ENCODE measurements around the gene SDF2L1. TPM values are rescaled to one million over a fixed set of nuclear protein-coding genes. Genes with fewer than 3 reads are reported as not detected.
A peak's percentile ranks its signal among the peaks of the same experiment; 100 is the strongest.

SDF2L1 gene
- total and polyA plus RNA-seq, 9 of the 15 experiments (the other 6 are each of a cell fraction or from before 2014, with no cell fraction given), result 15.1 to 989 (median 124) TPM

DNA sequence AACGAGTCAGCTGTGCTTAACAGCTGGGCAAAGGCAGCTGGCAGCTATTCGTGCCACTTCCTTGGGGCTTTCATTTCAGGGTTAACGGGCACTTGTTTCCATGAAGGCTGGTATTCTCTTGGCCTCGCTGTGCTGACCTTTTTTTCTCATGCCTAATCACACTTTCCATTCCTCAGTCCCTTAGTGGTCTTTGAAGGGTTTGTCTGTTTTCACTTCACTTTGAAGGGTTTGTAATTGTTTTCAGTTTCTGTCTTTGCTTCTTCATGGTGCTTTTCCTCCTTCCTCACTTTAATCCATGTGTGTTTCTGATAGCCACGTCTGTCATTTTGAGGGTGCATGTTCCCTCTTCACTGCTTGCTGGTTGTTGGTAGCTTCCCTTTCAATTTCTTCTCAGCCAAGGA lies 48.3 kb downstream of the SDF2L1 start:
- Histone ChIP-seq H3K4me1 (replicated peaks in 1 of 2; ENCODE audit: control insufficient read depth in 2 of 2, insufficient read depth in 2 of 2, low read length in 2 of 2) (peaks cover 5 to 58% of the 10 kb centered on the region in 2 experiments; a peak in 3 of 5 replicates), H3K4me3 (no peak overlapping the region), H4K20me1 (replicated peaks; ENCODE audit: control insufficient read depth, insufficient read depth, low read length) (peaks cover 7% of the 10 kb centered on the region; the same call in 1 of the 2 replicates), H2AFZ (ENCODE audit: low read depth, low read length) (no peak overlapping the region), H3K27ac (ENCODE audit: extremely low read depth, low read depth, low read length) (no peak overlapping the region), H3K79me2 (ENCODE audit: control insufficient read depth, insufficient read depth, low read length) (no peaks in the 10 kb centered on the region), H3K9me3 (replicated peaks; ENCODE audit: control insufficient read depth, insufficient read depth, low read depth, low read length) (no peaks in the 10 kb centered on the region), H3K4me2 (ENCODE audit: insufficient read depth, low read length) (no peak overlapping the region), H3K27me3 (ENCODE audit: control insufficient read depth in 2 of 2, insufficient read depth in 2 of 2, low read length in 2 of 2) (no peaks in the 10 kb centered on the region), H3K36me3 (ENCODE audit: control insufficient read depth, insufficient read depth, low read length) (peaks cover 88% of the 10 kb centered on the region), H3K9ac (ENCODE audit: insufficient read depth in 1 of 2, low read depth in 2 of 2, low read length in 2 of 2) (no peak overlapping the region), H3K9me1 (ENCODE audit: control insufficient read depth, insufficient read depth, low read length) (peaks cover 7% of the 10 kb centered on the region)
- peak; percentile 70 for FAIRE-seq
- BruUV-seq (replicated peaks), result TSS peak; percentile 11
- in situ Hi-C loops (cut with MboI), result no loop called here
- 83% methylated on average over 5 of the region's 5 CpGs for WGBS (ENCODE audit: insufficient coverage, low coverage, missing lambda C conversion rate)
- no peak for ATAC-seq
- CTCF ChIA-PET (ENCODE audit: low intra/inter-chr PET ratio), result no interaction called here
- intact Hi-C loops (cut with micrococcal nuclease), result no loop called here
- POLR2A ChIA-PET, result interaction anchor here (0.6 to 8.6 kb wide), 14 partner anchors 8 to 144 kb away, joined by 3 to 111 read pairs (median 4); partner anchors contain the start of genes PPIL2 and SDF2L1
- DNase-seq (ENCODE audit: extremely low read depth in 1 of 4, low spot score in 3 of 4), result no peak
- TF ChIP-seq EP400 (IDR thresholded peaks at IDR 0.05) (no peak), RNF2 (IDR thresholded peaks at IDR 0.05) (no peak), TCF3 (CRISPR knock-in tag; IDR thresholded peaks at IDR 0.05) (no peak), STAG1 (CRISPR knock-in tag; IDR thresholded peaks at IDR 0.05; ENCODE audit: borderline replicate concordance) (no peak), FOXA3 (CRISPR knock-in tag; conservative IDR thresholded peaks at IDR 0.05 in 1 of 2, IDR thresholded peaks at IDR 0.05 in 1 of 2) (0 out of 4 replicates have a peak, but pooled peaks of 1 of the 2 experiments have one; percentile 52), RCOR1 (IDR thresholded peaks at IDR 0.05; ENCODE audit: borderline replicate concordance in 1 of 2, low read depth in 2 of 2, low read length in 2 of 2) (no peak), RFX5 (IDR thresholded peaks at IDR 0.05; ENCODE audit: low read depth, low read length) (no peak), PHB (CRISPR knock-in tag; IDR thresholded peaks at IDR 0.05) (no peak), SRSF7 (optimal IDR thresholded peaks at IDR 0.05; ENCODE audit: low read depth, low read length) (no peak), TEAD4 (IDR thresholded peaks at IDR 0.05; ENCODE audit: low read length) (no peak), TEAD4 (CRISPR knock-in tag; IDR thresholded peaks at IDR 0.05; ENCODE audit: borderline replicate concordance) (no peak), DACH1 (IDR thresholded peaks at IDR 0.05; ENCODE audit: partially characterized antibody) (peak; percentile 43), ARID2 (IDR thresholded peaks at IDR 0.05) (0 out of 2 replicates have a peak, but pooled peaks have one; percentile 9), CC2D1A (IDR thresholded peaks at IDR 0.05) (no peak), ZNF696 (CRISPR knock-in tag; conservative IDR thresholded peaks at IDR 0.05) (no peak), HDAC1 (IDR thresholded peaks at IDR 0.05) (peak in 1 of 2 experiments; percentile 50; a peak in 1 of 4 replicates)
- TF ChIP-seq, protein P1, sequence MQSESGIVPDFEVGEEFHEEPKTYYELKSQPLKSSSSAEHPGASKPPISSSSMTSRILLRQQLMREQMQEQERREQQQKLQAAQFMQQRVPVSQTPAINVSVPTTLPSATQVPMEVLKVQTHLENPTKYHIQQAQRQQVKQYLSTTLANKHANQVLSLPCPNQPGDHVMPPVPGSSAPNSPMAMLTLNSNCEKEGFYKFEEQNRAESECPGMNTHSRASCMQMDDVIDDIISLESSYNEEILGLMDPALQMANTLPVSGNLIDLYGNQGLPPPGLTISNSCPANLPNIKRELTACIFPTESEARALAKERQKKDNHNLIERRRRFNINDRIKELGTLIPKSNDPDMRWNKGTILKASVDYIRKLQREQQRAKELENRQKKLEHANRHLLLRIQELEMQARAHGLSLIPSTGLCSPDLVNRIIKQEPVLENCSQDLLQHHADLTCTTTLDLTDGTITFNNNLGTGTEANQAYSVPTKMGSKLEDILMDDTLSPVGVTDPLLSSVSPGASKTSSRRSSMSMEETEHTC (IDR thresholded peaks at IDR 0.05), result no peak
- TF ChIP-seq, protein P2, sequence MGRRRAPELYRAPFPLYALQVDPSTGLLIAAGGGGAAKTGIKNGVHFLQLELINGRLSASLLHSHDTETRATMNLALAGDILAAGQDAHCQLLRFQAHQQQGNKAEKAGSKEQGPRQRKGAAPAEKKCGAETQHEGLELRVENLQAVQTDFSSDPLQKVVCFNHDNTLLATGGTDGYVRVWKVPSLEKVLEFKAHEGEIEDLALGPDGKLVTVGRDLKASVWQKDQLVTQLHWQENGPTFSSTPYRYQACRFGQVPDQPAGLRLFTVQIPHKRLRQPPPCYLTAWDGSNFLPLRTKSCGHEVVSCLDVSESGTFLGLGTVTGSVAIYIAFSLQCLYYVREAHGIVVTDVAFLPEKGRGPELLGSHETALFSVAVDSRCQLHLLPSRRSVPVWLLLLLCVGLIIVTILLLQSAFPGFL (CRISPR knock-in tag; IDR thresholded peaks at IDR 0.05), result 0 out of 2 replicates have a peak, but pooled peaks have one; percentile 40
- TF ChIP-seq, protein P3, sequence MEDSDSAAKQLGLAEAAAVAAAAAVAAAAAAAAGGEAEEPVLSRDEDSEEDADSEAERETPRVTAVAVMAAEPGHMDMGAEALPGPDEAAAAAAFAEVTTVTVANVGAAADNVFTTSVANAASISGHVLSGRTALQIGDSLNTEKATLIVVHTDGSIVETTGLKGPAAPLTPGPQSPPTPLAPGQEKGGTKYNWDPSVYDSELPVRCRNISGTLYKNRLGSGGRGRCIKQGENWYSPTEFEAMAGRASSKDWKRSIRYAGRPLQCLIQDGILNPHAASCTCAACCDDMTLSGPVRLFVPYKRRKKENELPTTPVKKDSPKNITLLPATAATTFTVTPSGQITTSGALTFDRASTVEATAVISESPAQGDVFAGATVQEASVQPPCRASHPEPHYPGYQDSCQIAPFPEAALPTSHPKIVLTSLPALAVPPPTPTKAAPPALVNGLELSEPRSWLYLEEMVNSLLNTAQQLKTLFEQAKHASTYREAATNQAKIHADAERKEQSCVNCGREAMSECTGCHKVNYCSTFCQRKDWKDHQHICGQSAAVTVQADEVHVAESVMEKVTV (CRISPR knock-in tag; IDR thresholded peaks at IDR 0.05), result no peak
- TF ChIP-seq, protein P4, sequence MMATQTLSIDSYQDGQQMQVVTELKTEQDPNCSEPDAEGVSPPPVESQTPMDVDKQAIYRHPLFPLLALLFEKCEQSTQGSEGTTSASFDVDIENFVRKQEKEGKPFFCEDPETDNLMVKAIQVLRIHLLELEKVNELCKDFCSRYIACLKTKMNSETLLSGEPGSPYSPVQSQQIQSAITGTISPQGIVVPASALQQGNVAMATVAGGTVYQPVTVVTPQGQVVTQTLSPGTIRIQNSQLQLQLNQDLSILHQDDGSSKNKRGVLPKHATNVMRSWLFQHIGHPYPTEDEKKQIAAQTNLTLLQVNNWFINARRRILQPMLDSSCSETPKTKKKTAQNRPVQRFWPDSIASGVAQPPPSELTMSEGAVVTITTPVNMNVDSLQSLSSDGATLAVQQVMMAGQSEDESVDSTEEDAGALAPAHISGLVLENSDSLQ (IDR thresholded peaks at IDR 0.05), result no peak
